ENCODE measurements around the gene PCP4.

DNA sequence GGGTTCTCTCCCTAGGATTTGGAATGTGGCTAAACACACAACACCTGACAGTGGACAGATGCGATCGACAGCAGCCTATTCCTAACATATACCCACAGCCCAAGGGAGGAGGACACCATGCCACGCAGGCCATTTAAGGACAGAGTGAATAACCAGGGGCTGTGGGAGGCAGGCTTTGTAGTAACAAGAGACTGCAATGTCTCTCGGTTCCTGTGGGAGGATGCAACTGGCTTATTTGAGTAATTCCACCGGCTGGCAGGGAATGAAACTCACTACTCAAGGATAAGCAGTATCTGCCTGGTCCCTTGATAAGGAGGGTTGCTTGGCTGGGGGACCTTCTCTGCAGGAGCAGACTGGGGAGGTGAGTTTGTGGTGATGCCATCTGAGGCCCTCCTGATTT is 109.6 kb downstream of the PCP4 start:
- TF ChIP-seq, protein P1, sequence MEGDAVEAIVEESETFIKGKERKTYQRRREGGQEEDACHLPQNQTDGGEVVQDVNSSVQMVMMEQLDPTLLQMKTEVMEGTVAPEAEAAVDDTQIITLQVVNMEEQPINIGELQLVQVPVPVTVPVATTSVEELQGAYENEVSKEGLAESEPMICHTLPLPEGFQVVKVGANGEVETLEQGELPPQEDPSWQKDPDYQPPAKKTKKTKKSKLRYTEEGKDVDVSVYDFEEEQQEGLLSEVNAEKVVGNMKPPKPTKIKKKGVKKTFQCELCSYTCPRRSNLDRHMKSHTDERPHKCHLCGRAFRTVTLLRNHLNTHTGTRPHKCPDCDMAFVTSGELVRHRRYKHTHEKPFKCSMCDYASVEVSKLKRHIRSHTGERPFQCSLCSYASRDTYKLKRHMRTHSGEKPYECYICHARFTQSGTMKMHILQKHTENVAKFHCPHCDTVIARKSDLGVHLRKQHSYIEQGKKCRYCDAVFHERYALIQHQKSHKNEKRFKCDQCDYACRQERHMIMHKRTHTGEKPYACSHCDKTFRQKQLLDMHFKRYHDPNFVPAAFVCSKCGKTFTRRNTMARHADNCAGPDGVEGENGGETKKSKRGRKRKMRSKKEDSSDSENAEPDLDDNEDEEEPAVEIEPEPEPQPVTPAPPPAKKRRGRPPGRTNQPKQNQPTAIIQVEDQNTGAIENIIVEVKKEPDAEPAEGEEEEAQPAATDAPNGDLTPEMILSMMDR (IDR thresholded peaks at IDR 0.05; ENCODE audit: insufficient read depth, low read length, poor library complexity, severe bottlenecking): no peak
- no peak for TF ChIP-seq EZH2phosphoT487 (conservative IDR thresholded peaks at IDR 0.05; ENCODE audit: low read length)
